Peyer's patch (tissue), 4 donors: ENCODE results near the gene UBE2QL1.

Source experiments
- CTCF ChIP-seq, 6 experiments: fragments of 450-650 bp in 4 of 6; fragments of 200-600 bp in 2 of 6; sonication (generic) in 1 of 6; IDR thresholded peaks; one replicate each; pipeline ENCODE4 v1.5.1; 2017 to 2019; ENCODE audit warnings: antibody characterized with exemption in 6 of 6, mild to moderate bottlenecking in 3 of 6, moderate library complexity in 1 of 6
- POLR2A ChIP-seq, 2 donors: fragments of 450-650 bp; IDR thresholded peaks; one replicate each; pipeline ENCODE4 v1.5.1; 2017; ENCODE audit warnings: antibody characterized with exemption in 2 of 2, mild to moderate bottlenecking in 2 of 2, moderate library complexity in 2 of 2

- TF ChIP-seq CTCF (IDR thresholded peaks at IDR 0.05) (no peak), POLR2A (IDR thresholded peaks at IDR 0.05) (no peak)
Observed at GRCh38 chr5:6482735-6483134, 34.1 kb downstream of the UBE2QL1 start.
